NCI-H345 treated with DMSO at 0.1 percent for 48 hours (cell line): ENCODE measurements around the gene ZNF641.

Source experiments
- DNase-seq: peaks from one replicate; lab custom pipeline; 2025; ENCODE audit not compliant: unreplicated experiment; lab: John Stamatoyannopoulos, UW

The ZNF641 gene

GRCh38 chr12:48350249-48351021 lies at the start of gene ZNF641:
TSS of gene ZNF641 (minus strand) at chr12:48350919. CDS start at chr12:48348090, 2,829 bp downstream.
- peak; percentile 4 for DNase-seq

GRCh38 chr12:48390026-48390425 lies 39.3 kb upstream of the ZNF641 start:
- DNase-seq, result no peak

- no peak for DNase-seq
Measured at GRCh38 chr12:48389409-48389808, 38.7 kb upstream of the ZNF641 start.

GRCh38 chr12:48388938-48389337 lies 38.2 kb upstream of the ZNF641 start:
- no peak for DNase-seq

GRCh38 chr12:48388460-48388859 lies 37.7 kb upstream of the ZNF641 start:
- DNase-seq, result no peak

- DNase-seq, result no peak
Measured at GRCh38 chr12:48380596-48380995, 29.9 kb upstream of the ZNF641 start.

GRCh38 chr12:48379794-48380193 lies 29.1 kb upstream of the ZNF641 start:
- no peak for DNase-seq

GRCh38 chr12:48377646-48378045 lies 26.9 kb upstream of the ZNF641 start:
- no peak for DNase-seq

- no peak for DNase-seq
Measured at GRCh38 chr12:48374164-48374563, 23.4 kb upstream of the ZNF641 start.

- no peak for DNase-seq
Measured at GRCh38 chr12:48366131-48366530, 15.4 kb upstream of the ZNF641 start.

- no peak for DNase-seq
Measured at GRCh38 chr12:48361664-48362339, 11.1 kb upstream of the ZNF641 start.

GRCh38 chr12:48358937-48359513 lies 8.3 kb upstream of the ZNF641 start:
- no peak for DNase-seq

GRCh38 chr12:48356041-48356768 lies 5.5 kb upstream of the ZNF641 start:
- DNase-seq, result no peak

- no peak for DNase-seq
Measured at GRCh38 chr12:48352157-48352760, 1.5 kb upstream of the ZNF641 start.

GRCh38 chr12:48351022-48351708 lies 446 bp upstream of the ZNF641 start:
- no peak for DNase-seq

- DNase-seq, result no peak
Measured at GRCh38 chr12:48349471-48349870, 1.2 kb downstream of the ZNF641 start.

- no peak for DNase-seq
Measured at GRCh38 chr12:48342980-48343379, 7.7 kb downstream of the ZNF641 start.

- DNase-seq, result no peak
Measured at GRCh38 chr12:48340943-48341342, 9.8 kb downstream of the ZNF641 start.

- no peak for DNase-seq
Measured at GRCh38 chr12:48339442-48340117, 11.1 kb downstream of the ZNF641 start.

- no peak for DNase-seq
Measured at GRCh38 chr12:48336564-48336963, 14.2 kb downstream of the ZNF641 start.
